IMR-90 (cell line): Measurements from ENCODE around the gene SGTB. TPM values are rescaled to one million over a fixed set of nuclear protein-coding genes. Genes with fewer than 3 reads are reported as not detected.

Source experiments
- ATAC-seq: fragments of 200-7000 bp; cut with Tn5 transposase; 2 replicates; pipeline ENCODE4 v1.9.1; 2020; ENCODE audit warnings: low read depth, mild to moderate bottlenecking, moderate library complexity
- BruUV-seq: library from RNA; stranded (reverse); fragments of 400-500 nt; replicated peaks from 2 replicates; lab custom pipeline; 2021; lab: Mats Ljungman, UMichigan
- CTCF ChIA-PET: fragments of 300-600 bp; formaldehyde crosslinking; extraction: SDS; loops from one replicate; lab custom pipeline; 2021; ENCODE audit warnings: antibody characterized with exemption; lab: Yijun Ruan, JAX
- POLR2A ChIA-PET: fragments of 300-600 bp; sonication (Branson Sonifier 250); formaldehyde crosslinking; loops from one replicate; lab custom pipeline; 2022; ENCODE audit warnings: antibody characterized with exemption; ENCODE audit not compliant: unreplicated experiment; lab: Charles Lee
- DNase-seq: peaks from one replicate; pipeline ENCODE4 v3.0.0; 2013
- H2AFZ ChIP-seq: replicated peaks from 2 replicates; pipeline ENCODE3; 2013; ENCODE audit warnings: low read length, mild to moderate bottlenecking; ENCODE audit not compliant: poor library complexity
- H2AK5ac ChIP-seq: 2 replicates; pipeline ENCODE4 v1.6.1; 2013; ENCODE audit warnings: low read depth, low read length, inconsistent platforms
- H2AK9ac ChIP-seq: replicated peaks from 2 replicates; pipeline ENCODE3; 2013; ENCODE audit warnings: mild to moderate bottlenecking, low read depth, low read length, moderate library complexity; ENCODE audit not compliant: poor library complexity
- H2BK120ac ChIP-seq: 2 replicates; pipeline ENCODE4 v1.6.1; 2013; ENCODE audit warnings: low read depth, low read length, inconsistent platforms
- H2BK15ac ChIP-seq: 3 replicates; pipeline ENCODE4 v1.6.1; 2013; ENCODE audit warnings: low read depth, low read length, inconsistent platforms
- H2BK20ac ChIP-seq: 2 replicates; pipeline ENCODE4 v1.6.1; 2013; ENCODE audit warnings: low read depth, mild to moderate bottlenecking, inconsistent platforms, low read length, moderate library complexity
- H2BK5ac ChIP-seq: 2 replicates; pipeline ENCODE4 v1.6.1; 2013; ENCODE audit warnings: mild to moderate bottlenecking, low read depth, low read length, inconsistent platforms; ENCODE audit not compliant: poor library complexity, severe bottlenecking
- H3K14ac ChIP-seq: replicated peaks from 2 replicates; pipeline ENCODE4 v1.6.1; 2013; ENCODE audit warnings: low read depth, low read length, inconsistent platforms
- H3K18ac ChIP-seq: 2 replicates; pipeline ENCODE4 v1.6.1; 2013; ENCODE audit warnings: low read depth, low read length, control low read depth
- H3K23ac ChIP-seq: 2 replicates; pipeline ENCODE4 v1.6.1; 2013; ENCODE audit warnings: low read depth, low read length, inconsistent platforms
- H3K27ac ChIP-seq: 2 replicates; pipeline ENCODE4 v1.5.1; 2013; ENCODE audit warnings: mild to moderate bottlenecking, control low read depth, low read length; ENCODE audit not compliant: insufficient read depth
- H3K27me3 ChIP-seq: 2 replicates; pipeline ENCODE4 v1.6.1; 2013; ENCODE audit warnings: low read length; ENCODE audit not compliant: control insufficient read depth, insufficient read depth
- H3K36me3 ChIP-seq: 2 replicates; pipeline ENCODE4 v1.6.1; 2013; ENCODE audit warnings: low read length, mixed read lengths; ENCODE audit not compliant: control insufficient read depth, insufficient read depth
- H3K4ac ChIP-seq: 2 replicates; pipeline ENCODE4 v1.6.1; 2013; ENCODE audit warnings: low read depth, low read length, inconsistent platforms
- H3K4me1 ChIP-seq: 2 replicates; pipeline ENCODE4 v1.6.1; 2013; ENCODE audit warnings: low read length, mixed read lengths; ENCODE audit not compliant: control insufficient read depth, insufficient read depth
- H3K4me2 ChIP-seq: 2 replicates; pipeline ENCODE4 v1.6.1; 2013; ENCODE audit warnings: low read depth, mild to moderate bottlenecking, control low read depth, low read length, moderate library complexity
- H3K4me3 ChIP-seq: 2 replicates; pipeline ENCODE4 v1.5.1; 2013; ENCODE audit warnings: low read depth, mild to moderate bottlenecking, control low read depth, low read length, moderate library complexity; ENCODE audit not compliant: insufficient read depth
- H3K56ac ChIP-seq: 2 replicates; pipeline ENCODE4 v1.6.1; 2013; ENCODE audit warnings: low read length, inconsistent platforms; ENCODE audit not compliant: insufficient read depth; ENCODE audit errors: extremely low read depth
- H3K79me1 ChIP-seq, 2 experiments: 2 replicates each; pipeline ENCODE4 v1.6.1; 2013; ENCODE audit warnings: low read length in 2 of 2, inconsistent platforms in 1 of 2, low read depth in 1 of 2
- H3K9ac ChIP-seq: 2 replicates; pipeline ENCODE4 v1.6.1; 2013; ENCODE audit warnings: low read depth, low read length, control low read depth
- H3K9me1 ChIP-seq: 2 replicates; pipeline ENCODE4 v1.6.1; 2013; ENCODE audit warnings: low read length, inconsistent platforms; ENCODE audit not compliant: insufficient read depth
- H3K9me3 ChIP-seq: 2 replicates; pipeline ENCODE4 v1.6.1; 2013; ENCODE audit warnings: low read length; ENCODE audit not compliant: control insufficient read depth, insufficient read depth
- H4K20me1 ChIP-seq: 2 replicates; pipeline ENCODE4 v1.6.1; 2013; ENCODE audit warnings: low read length, inconsistent platforms; ENCODE audit not compliant: insufficient read depth
- H4K5ac ChIP-seq: 2 replicates; pipeline ENCODE4 v1.6.1; 2013; ENCODE audit warnings: mild to moderate bottlenecking, low read depth, low read length, control low read depth
- H4K8ac ChIP-seq, 2 experiments: 2 replicates each; pipeline ENCODE4 v1.6.1; 2013; ENCODE audit warnings: low read depth in 2 of 2, low read length in 2 of 2, control low read depth in 1 of 2, inconsistent platforms in 1 of 2
- H4K91ac ChIP-seq: 2 replicates; pipeline ENCODE4 v1.6.1; 2013; ENCODE audit warnings: low read depth, low read length, inconsistent platforms; ENCODE audit not compliant: insufficient read depth
- BHLHE40 ChIP-seq: fragments of 150-350 bp; IDR thresholded peaks from 2 replicates; pipeline ENCODE4 v1.6.1; 2016; ENCODE audit warnings: mild to moderate bottlenecking, low read depth, low read length
- CEBPB ChIP-seq: IDR thresholded peaks from 2 replicates; pipeline ENCODE4 v1.6.1; 2012; ENCODE audit warnings: low read depth, low read length, improper control_type of control experiment
- CHD1 ChIP-seq: IDR thresholded peaks from 2 replicates; pipeline ENCODE4 v1.6.1; 2012; ENCODE audit warnings: low read depth, low read length, improper control_type of control experiment
- CTCF ChIP-seq: conservative IDR thresholded peaks from 2 replicates; pipeline ENCODE4 v1.5.1; 2012; ENCODE audit warnings: mild to moderate bottlenecking, low read depth, low read length, improper control_type of control experiment
- ELK1 ChIP-seq: fragments of 150-350 bp; IDR thresholded peaks from 2 replicates; pipeline ENCODE4 v1.6.1; 2016; ENCODE audit warnings: low read depth, mild to moderate bottlenecking, low read length, moderate library complexity, borderline replicate concordance
- FOS ChIP-seq: fragments of 150-350 bp; IDR thresholded peaks from 2 replicates; pipeline ENCODE4 v1.6.1; 2016; ENCODE audit warnings: low read depth, low read length
- MAFK ChIP-seq: IDR thresholded peaks from 2 replicates; pipeline ENCODE4 v1.6.1; 2012; ENCODE audit warnings: low read depth, low read length, improper control_type of control experiment
- MAZ ChIP-seq: IDR thresholded peaks from 2 replicates; pipeline ENCODE4 v1.6.1; 2012; ENCODE audit warnings: low read depth, mild to moderate bottlenecking, low read length, improper control_type of control experiment, moderate library complexity, borderline replicate concordance
- MXI1 ChIP-seq: IDR thresholded peaks from 2 replicates; pipeline ENCODE4 v1.6.1; 2012; ENCODE audit warnings: low read depth, mild to moderate bottlenecking, low read length, moderate library complexity, borderline replicate concordance
- NFE2L2 ChIP-seq: fragments of 150-350 bp; IDR thresholded peaks from 2 replicates; pipeline ENCODE4 v1.6.1; 2016; ENCODE audit warnings: low read depth, mild to moderate bottlenecking, low read length
- POLR2A ChIP-seq: IDR thresholded peaks from 2 replicates; pipeline ENCODE4 v1.6.1; 2012; ENCODE audit warnings: mild to moderate bottlenecking, low read depth, low read length
- RAD21 ChIP-seq: IDR thresholded peaks from 2 replicates; pipeline ENCODE4 v1.6.1; 2012; ENCODE audit warnings: low read length, improper control_type of control experiment
- RCOR1 ChIP-seq: IDR thresholded peaks from 2 replicates; pipeline ENCODE4 v1.6.1; 2012; ENCODE audit warnings: mild to moderate bottlenecking, low read length, improper control_type of control experiment; ENCODE audit not compliant: insufficient replicate concordance
- RFX5 ChIP-seq: IDR thresholded peaks from 2 replicates; pipeline ENCODE4 v1.8.0; 2012; ENCODE audit warnings: low read depth, mild to moderate bottlenecking, low read length, moderate library complexity
- SMC3 ChIP-seq: fragments of 150-350 bp; IDR thresholded peaks from 2 replicates; pipeline ENCODE4 v1.6.1; 2016; ENCODE audit warnings: low read depth, mild to moderate bottlenecking, antibody characterized with exemption, low read length, moderate library complexity
- WGBS, 2 experiments: methylation state at CpG; one replicate each; pipeline versions ENCODE4 v1.1.5 to v1.1.7; 2013; ENCODE audit warnings: missing lambda C conversion rate in 2 of 2; ENCODE audit not compliant: insufficient read length in 1 of 2; ENCODE audit errors: extremely low coverage in 2 of 2; 5-methylcytosine and 5-hydroxymethylcytosine counted together
- dilution Hi-C: fragments of 300-500 bp; cut with HindIII; formaldehyde crosslinking; loops from one replicate; pipeline ENCODE4 v1.14.3; 2018; ENCODE audit warnings: low sequenced_read_pairs; ENCODE audit not compliant: unreplicated experiment
- in situ Hi-C: fragments of 300-500 bp; cut with MboI; formaldehyde crosslinking; loops from 3 replicates; pipeline ENCODE4 v1.14.3; 2019; ENCODE audit warnings: low sequenced_read_pairs, inconsistent platforms, mixed read lengths
- intact Hi-C: fragments of 100-400 bp; cut with micrococcal nuclease; formaldehyde crosslinking; loops from 2 replicates; pipeline ENCODE4 v1.10.0; 2022
- polyA plus RNA-seq, 3 experiments: library from polyadenylated mRNA; depleted of rRNA; stranded (reverse); fragments of >200 nt; gene quantifications; 2 replicates each; pipeline ENCODE4 v1.2.3, GENCODE V29; 2012; ENCODE audit warnings: low replicate concordance in 1 of 3
- total RNA-seq: library from RNA; depleted of rRNA; stranded (reverse); fragments of >200 nt; gene quantifications from 2 replicates; pipeline ENCODE4 v1.2.3, GENCODE V29; 2012
- TF ChIP-seq, protein P1 (sequence below): fragments of 150-350 bp; IDR thresholded peaks from 2 replicates; pipeline ENCODE4 v1.6.1; 2017; ENCODE audit warnings: mild to moderate bottlenecking, antibody characterized with exemption, low read length, low read depth

SGTB gene
- total and polyA plus RNA-seq, 2 of the 4 experiments (the other 2 are of a cell fraction): 7.5 to 15.1 TPM

DNA sequence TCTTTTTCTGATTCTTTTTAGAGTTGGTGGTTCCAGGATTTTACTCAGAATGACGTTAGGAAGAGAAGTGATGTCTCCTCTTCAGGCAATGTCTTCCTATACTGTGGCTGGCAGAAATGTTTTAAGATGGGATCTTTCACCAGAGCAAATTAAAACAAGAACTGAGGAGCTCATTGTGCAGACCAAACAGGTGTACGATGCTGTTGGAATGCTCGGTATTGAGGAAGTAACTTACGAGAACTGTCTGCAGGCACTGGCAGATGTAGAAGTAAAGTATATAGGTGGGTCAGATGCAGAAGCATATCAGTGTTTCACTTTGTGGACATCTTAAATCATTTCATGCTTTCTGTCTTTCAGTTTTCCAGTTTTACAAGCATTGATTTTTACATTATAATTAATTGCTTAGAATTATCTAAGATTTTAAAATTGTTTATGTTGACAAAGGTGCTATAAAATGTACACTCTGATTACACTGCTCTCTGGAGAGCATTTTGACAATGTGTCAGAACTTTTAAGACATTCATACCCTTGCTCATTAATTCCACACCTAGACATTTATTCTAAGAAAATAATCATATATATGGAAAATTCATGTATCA is 36.7 kb upstream of the SGTB start:
- Histone ChIP-seq H3K27ac (no peak overlapping the region), H4K20me1 (peaks cover 3% of the 10 kb centered on the region; the same call in 1 of the 2 replicates), H2BK120ac (no peak overlapping the region), H3K18ac (no peak overlapping the region), H3K9me1 (peaks cover 4% of the 10 kb centered on the region), H2BK15ac (no peak overlapping the region), H3K9me3 (no peaks in the 10 kb centered on the region), H3K56ac (no peak overlapping the region), H3K4me2 (no peak overlapping the region), H2AK5ac (no peak overlapping the region), H3K23ac (no peak overlapping the region), H3K14ac (no peak overlapping the region), H3K36me3 (peaks cover 8% of the 10 kb centered on the region), H3K79me1 (peaks cover 5 to 33% of the 10 kb centered on the region in 2 experiments; a peak in 3 of 4 replicates), H3K9ac (no peak overlapping the region), H2AK9ac (no peak overlapping the region), H2AFZ (no peak overlapping the region), H4K5ac (no peak overlapping the region), H2BK20ac (no peak overlapping the region), H3K4me1 (peaks cover 2% of the 10 kb centered on the region; the same call in 1 of the 2 replicates), H4K8ac (no peak overlapping the region), H3K27me3 (no peaks in the 10 kb centered on the region), H2BK5ac (no peak overlapping the region), H4K91ac (no peak overlapping the region), H3K4ac (no peak overlapping the region), H3K4me3 (no peak overlapping the region)
- POLR2A ChIA-PET: no interaction called here
- in situ Hi-C loops: no loop called here
- CTCF ChIA-PET: no interaction called here
- ATAC-seq (no peak), DNase-seq (no peak)
- dilution Hi-C loops: no loop called here
- 100% methylated on average over 2 of the region's 4 CpGs; no CpG with 5 or more reads in 1 of the 2 experiments for WGBS, 2 experiments
- intact Hi-C loops: no loop called here
- BruUV-seq: no TSS peak
- TF ChIP-seq NFE2L2: no peak
- TF ChIP-seq RAD21: no peak
- no peak for TF ChIP-seq SMC3
- TF ChIP-seq CHD1: no peak
- no peak for TF ChIP-seq BHLHE40
- TF ChIP-seq ELK1: no peak
- TF ChIP-seq CEBPB: no peak
- TF ChIP-seq POLR2A: no peak
- no peak for TF ChIP-seq MAFK
- TF ChIP-seq RFX5: no peak
- TF ChIP-seq MAZ: no peak
- TF ChIP-seq MXI1: no peak
- TF ChIP-seq, protein P1, sequence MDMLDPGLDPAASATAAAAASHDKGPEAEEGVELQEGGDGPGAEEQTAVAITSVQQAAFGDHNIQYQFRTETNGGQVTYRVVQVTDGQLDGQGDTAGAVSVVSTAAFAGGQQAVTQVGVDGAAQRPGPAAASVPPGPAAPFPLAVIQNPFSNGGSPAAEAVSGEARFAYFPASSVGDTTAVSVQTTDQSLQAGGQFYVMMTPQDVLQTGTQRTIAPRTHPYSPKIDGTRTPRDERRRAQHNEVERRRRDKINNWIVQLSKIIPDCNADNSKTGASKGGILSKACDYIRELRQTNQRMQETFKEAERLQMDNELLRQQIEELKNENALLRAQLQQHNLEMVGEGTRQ: no peak
- TF ChIP-seq FOS: no peak
- no peak for TF ChIP-seq CTCF
- TF ChIP-seq RCOR1: no peak
